ENCODE data around the gene NPAS2. TPM values are rescaled to one million over a fixed set of nuclear protein-coding genes. Genes with fewer than 3 reads are reported as not detected.

The NPAS2 gene
- total and polyA plus RNA-seq, 2 donors (not counting 3 experiments of a cell fraction or from before 2014, with no cell fraction given), result 29.0 to 53.9 TPM

DNA sequence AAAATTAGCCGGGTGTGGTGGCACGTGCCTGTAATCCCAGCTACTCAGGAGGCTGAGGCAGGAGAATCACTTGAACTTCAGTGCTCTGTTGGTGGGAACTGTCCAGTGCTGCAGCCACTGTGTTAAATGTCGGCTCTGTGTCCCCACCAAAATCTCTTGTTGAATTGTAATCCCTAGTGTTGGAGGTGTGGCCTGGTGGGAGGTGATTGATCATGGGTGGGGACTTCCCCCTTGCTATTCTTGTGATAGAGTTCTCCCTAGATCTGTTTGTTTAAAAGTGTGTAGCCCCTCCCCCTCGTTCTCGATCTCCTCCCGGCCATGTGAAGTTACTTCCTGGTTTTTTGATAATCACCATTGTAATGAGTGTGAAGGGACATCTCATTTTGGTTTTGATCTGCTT, 172.3 kb downstream of the NPAS2 start:
- TF ChIP-seq, protein P1, sequence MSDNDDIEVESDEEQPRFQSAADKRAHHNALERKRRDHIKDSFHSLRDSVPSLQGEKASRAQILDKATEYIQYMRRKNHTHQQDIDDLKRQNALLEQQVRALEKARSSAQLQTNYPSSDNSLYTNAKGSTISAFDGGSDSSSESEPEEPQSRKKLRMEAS (IDR thresholded peaks at IDR 0.05; ENCODE audit: insufficient read depth, insufficient read length), result no peak
- TF ChIP-seq FOS (IDR thresholded peaks at IDR 0.05; ENCODE audit: borderline replicate concordance, insufficient read depth, low read length) (no peak), CTCF (IDR thresholded peaks at IDR 0.05; ENCODE audit: extremely low read depth in 1 of 2, insufficient read depth in 1 of 2, low read depth in 1 of 2, low read length in 2 of 2) (no peak), GATA2 (IDR thresholded peaks at IDR 0.05; ENCODE audit: insufficient read depth, insufficient read length, low read depth, low read length) (no peak), EZH2 (IDR thresholded peaks at IDR 0.05; ENCODE audit: borderline replicate concordance, low read depth, low read length, severe bottlenecking) (no peak), JUN (IDR thresholded peaks at IDR 0.05; ENCODE audit: borderline replicate concordance, insufficient read depth, insufficient read length, low read depth) (no peak), POLR2AphosphoS5 (IDR thresholded peaks at IDR 0.05; ENCODE audit: insufficient read depth, low read depth, low read length) (no peak), POLR2A (IDR thresholded peaks at IDR 0.05; ENCODE audit: low read depth, low read length) (no peak), MYC (IDR thresholded peaks at IDR 0.05; ENCODE audit: low read depth, low read length) (no peak)
- no TSS peak for BruUV-seq (replicated peaks)
- CTCF ChIA-PET, result no interaction called here
- intact Hi-C loops (cut with micrococcal nuclease) (no loop called here), dilution Hi-C loops (cut with MboI; ENCODE audit: extremely low pct_ligation_motif_present, low sequenced_read_pairs) (no loop called here)
- Histone ChIP-seq H3K4me2 (ENCODE audit: insufficient read depth, low read length) (no peak overlapping the region), H2AFZ (ENCODE audit: low read depth, low read length) (no peak overlapping the region), H4K20me1 (replicated peaks; ENCODE audit: control insufficient read depth, extremely low read depth, insufficient read depth, low read length) (no peaks in the 10 kb centered on the region), H3K9me3 (replicated peaks; ENCODE audit: control insufficient read depth, insufficient read depth, low read length) (no peaks in the 10 kb centered on the region), H3K4me1 (ENCODE audit: control insufficient read depth, extremely low read depth, insufficient read depth, low read length) (no peaks in the 10 kb centered on the region), H3K36me3 (ENCODE audit: control insufficient read depth in 2 of 2, extremely low read depth in 1 of 2, insufficient read depth in 2 of 2, low read length in 2 of 2) (peaks cover 2 to 31% of the 10 kb centered on the region in 2 experiments), H3K27me3 (ENCODE audit: control insufficient read depth in 2 of 2, insufficient read depth in 2 of 2, low read length in 2 of 2) (no peaks in the 10 kb centered on the region), H3K27ac (ENCODE audit: insufficient read depth, low read depth, low read length) (no peak overlapping the region), H3K9ac (replicated peaks; ENCODE audit: extremely low read depth, insufficient read depth, low read length) (no peak overlapping the region), H3K9me1 (replicated peaks; ENCODE audit: control insufficient read depth, extremely low read depth, insufficient read depth, low read length) (no peaks in the 10 kb centered on the region), H3K4me3 (replicated peaks in 1 of 3; ENCODE audit: insufficient read depth in 1 of 3, low read depth in 1 of 3, low read length in 3 of 3) (no peak overlapping the region), H3K79me2 (ENCODE audit: control insufficient read depth, insufficient read depth, low read length) (no peaks in the 10 kb centered on the region)
- DNase-seq (ENCODE audit: low read depth, low spot score) (no peak), FAIRE-seq (no peak)
- POLR2A ChIA-PET, result no interaction called here
